CD14-positive monocyte (primary cell): ENCODE measurements around the gene CCDC59. TPM values are rescaled to one million over a fixed set of nuclear protein-coding genes. Genes with fewer than 3 reads are reported as not detected.

ENCODE experiments used
- DNase-seq, 3 donors: peaks; one replicate each; pipeline ENCODE4 v3.0.0-alpha.2; 2011 to 2022
- H2AFZ ChIP-seq: 2 replicates; pipeline ENCODE4 v1.6.0; 2012; ENCODE audit warnings: mild to moderate bottlenecking, low read depth, low read length, inconsistent platforms; ENCODE audit not compliant: insufficient read depth, poor library complexity, severe bottlenecking
- H3K27ac ChIP-seq, 2 donors: 1 replicate in 1 of 2; 2 replicates in 1 of 2; pipeline ENCODE4 v1.5.1; 2012 to 2013; ENCODE audit warnings: low read length in 2 of 2, control low read depth in 1 of 2, inconsistent platforms in 1 of 2, low read depth in 1 of 2, mild to moderate bottlenecking in 1 of 2
- H3K27me3 ChIP-seq, 2 donors: one replicate each; pipeline versions ENCODE4 v1.6.0 to v1.6.1; 2011 to 2013; ENCODE audit warnings: low read length in 2 of 2; ENCODE audit not compliant: control insufficient read depth in 2 of 2, insufficient read depth in 2 of 2
- H3K36me3 ChIP-seq, 2 donors: replicated peaks in 1 of 2; 1 replicate in 1 of 2; 2 replicates in 1 of 2; pipeline versions ENCODE4 v1.5.1 to v1.6.1; 2012 to 2013; ENCODE audit warnings: low read length in 2 of 2, control low read depth in 1 of 2, inconsistent platforms in 1 of 2, mild to moderate bottlenecking in 1 of 2; ENCODE audit not compliant: insufficient read depth in 2 of 2, control insufficient read depth in 1 of 2
- H3K4me1 ChIP-seq, 2 donors: 1 replicate in 1 of 2; 2 replicates in 1 of 2; pipeline versions ENCODE4 v1.5.1 to v1.6.1; 2012 to 2013; ENCODE audit warnings: low read length in 2 of 2, control low read depth in 1 of 2, inconsistent platforms in 1 of 2, mild to moderate bottlenecking in 1 of 2, moderate library complexity in 1 of 2; ENCODE audit not compliant: insufficient read depth in 2 of 2, control insufficient read depth in 1 of 2
- H3K4me2 ChIP-seq: replicated peaks from 2 replicates; pipeline ENCODE3; 2012; ENCODE audit warnings: low read length, moderate library complexity, mild to moderate bottlenecking; ENCODE audit not compliant: poor library complexity, severe bottlenecking; ENCODE audit errors: extremely low read depth
- H3K4me3 ChIP-seq, 3 experiments: fragments of 200-600 bp in 1 of 3; sonication (generic) in 1 of 3; replicated peaks in 1 of 3; 1 replicate in 2 of 3; 2 replicates in 1 of 3; pipeline ENCODE4 v1.5.1; 2011 to 2013; ENCODE audit warnings: low read length in 3 of 3, mild to moderate bottlenecking in 3 of 3, control low read depth in 2 of 3, low read depth in 2 of 3, inconsistent platforms in 1 of 3, moderate library complexity in 1 of 3
- H3K79me2 ChIP-seq: 2 replicates; pipeline ENCODE4 v1.6.0; 2012; ENCODE audit warnings: mild to moderate bottlenecking, control low read depth, inconsistent platforms, low read length, moderate library complexity; ENCODE audit not compliant: insufficient read depth
- H3K9ac ChIP-seq: 2 replicates; pipeline ENCODE4 v1.6.0; 2017; ENCODE audit warnings: low read length, mild to moderate bottlenecking; ENCODE audit not compliant: insufficient read depth, poor library complexity, severe bottlenecking
- H3K9me3 ChIP-seq, 2 donors: replicated peaks in 1 of 2; 1 replicate in 1 of 2; 2 replicates in 1 of 2; pipeline versions ENCODE4 v1.5.1 to v1.6.1; 2012 to 2013; ENCODE audit warnings: low read length in 2 of 2, control low read depth in 1 of 2; ENCODE audit not compliant: control insufficient read depth in 1 of 2, insufficient read depth in 1 of 2
- H4K20me1 ChIP-seq: 2 replicates; pipeline ENCODE4 v1.6.0; 2012; ENCODE audit warnings: mild to moderate bottlenecking, low read length, control low read depth, moderate library complexity; ENCODE audit not compliant: insufficient read depth
- H3K27ac Mint-ChIP-seq, 7 donors: one replicate each; pipeline ENCODE4 v1.8.0; 2020; ENCODE audit warnings: mild to moderate bottlenecking in 7 of 7, mixed read lengths in 7 of 7, moderate library complexity in 6 of 7, inconsistent platforms in 2 of 7
- H3K27me3 Mint-ChIP-seq, 3 donors: one replicate each; pipeline ENCODE4 v1.8.0; 2021 to 2022; ENCODE audit warnings: low read depth in 3 of 3, mild to moderate bottlenecking in 3 of 3, mixed read lengths in 3 of 3, moderate library complexity in 3 of 3, inconsistent platforms in 1 of 3
- H3K36me3 Mint-ChIP-seq, 2 donors: one replicate each; pipeline ENCODE4 v1.8.0; 2020; ENCODE audit warnings: mixed read lengths in 2 of 2, inconsistent platforms in 1 of 2, mild to moderate bottlenecking in 1 of 2
- H3K4me1 Mint-ChIP-seq: one replicate; pipeline ENCODE4 v1.8.0; 2020; ENCODE audit warnings: mild to moderate bottlenecking, mixed read lengths
- H3K4me3 Mint-ChIP-seq, 2 donors: one replicate each; pipeline ENCODE4 v1.8.0; 2020; ENCODE audit warnings: mild to moderate bottlenecking in 2 of 2, mixed read lengths in 2 of 2, moderate library complexity in 1 of 2
- H3K9me3 Mint-ChIP-seq, 7 donors: one replicate each; pipeline ENCODE4 v1.8.0; 2020 to 2022; ENCODE audit warnings: mixed read lengths in 7 of 7, mild to moderate bottlenecking in 6 of 7, moderate library complexity in 6 of 7, inconsistent platforms in 2 of 7
- WGBS: methylation state at CpG from one replicate; pipeline ENCODE4 v1.1.5; 2013; ENCODE audit warnings: missing lambda C conversion rate; ENCODE audit not compliant: insufficient coverage; 5-methylcytosine and 5-hydroxymethylcytosine counted together
- intact Hi-C, 2 donors: fragments of 100-400 bp; cut with micrococcal nuclease; formaldehyde crosslinking; loops; one replicate each; pipeline versions ENCODE4 v1.15.0 to v1.15.1; 2023
- polyA plus RNA-seq, 3 donors: library from polyadenylated mRNA; depleted of rRNA in 1 of 3; unstranded in 2 of 3; stranded (reverse) in 1 of 3; fragments of 300-500 nt in 2 of 3; fragments of >200 nt in 1 of 3; fragmentation: Illumina TruSeq in 2 of 3; gene quantifications; 1 replicate in 2 of 3; 2 replicates in 1 of 3; pipeline ENCODE4 v1.2.3, GENCODE V29; 2012 to 2021
- TF ChIP-seq, protein P1 (sequence below): fragments of 200-600 bp; IDR thresholded peaks from one replicate; pipeline ENCODE4 v1.8.0; 2022; ENCODE audit warnings: antibody characterized with exemption, mild to moderate bottlenecking

Gene CCDC59
- polyA plus RNA-seq, 3 donors: 53.5 to 70.9 (median 55.3) TPM

DNA sequence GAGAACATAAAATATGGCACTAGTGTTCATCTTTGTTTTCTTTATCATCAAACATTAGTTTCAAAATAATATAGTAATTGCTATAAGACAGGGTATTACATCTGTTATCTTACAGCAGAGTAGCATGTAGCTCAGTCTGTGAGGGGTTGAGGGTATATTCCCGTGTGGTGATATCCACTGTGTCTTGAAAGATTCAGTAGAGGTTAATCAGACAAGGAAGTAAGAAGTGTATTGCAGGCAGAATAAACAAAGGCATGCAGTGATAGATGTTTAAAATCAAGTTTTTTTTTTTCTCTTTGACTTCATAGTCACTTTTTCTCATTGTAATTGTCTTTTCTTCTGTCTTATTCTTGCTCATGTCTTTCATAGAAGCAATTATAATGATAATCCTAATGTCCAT lies 48.5 kb upstream of the CCDC59 start:
- no peaks in the 10 kb centered on the region for H3K4me1 Mint-ChIP-seq

DNA sequence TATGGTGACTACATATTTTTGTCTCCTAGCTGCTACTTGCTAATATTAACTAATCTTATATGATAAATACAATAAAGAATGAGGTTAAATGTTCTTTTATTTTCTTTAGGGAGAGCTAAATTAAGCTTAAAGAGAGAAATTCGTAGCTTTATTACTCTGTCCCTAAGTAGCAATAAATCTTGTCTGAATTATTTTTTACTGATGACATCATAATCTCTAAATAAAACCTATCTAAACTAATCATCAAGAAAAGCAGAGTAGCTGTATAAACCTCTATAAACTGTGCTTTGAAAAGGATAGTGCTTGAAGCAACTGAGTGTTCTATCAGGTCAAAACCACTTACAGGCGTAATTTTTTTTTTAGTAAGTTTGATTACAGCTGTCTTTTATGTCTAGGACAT lies 42.6 kb upstream of the CCDC59 start:
- Histone ChIP-seq H3K4me3 (no peak overlapping the region), H2AFZ (no peak overlapping the region), H3K27ac (no peak overlapping the region), H4K20me1 (no peaks in the 10 kb centered on the region), H3K79me2 (no peaks in the 10 kb centered on the region), H3K9me3 (no peaks in the 10 kb centered on the region), H3K9ac (no peak overlapping the region), H3K4me1 (no peaks in the 10 kb centered on the region), H3K4me2 (no peak overlapping the region), H3K27me3 (no peaks in the 10 kb centered on the region), H3K36me3 (peaks cover 8 to 11% of the 10 kb centered on the region in 2 donors)
- no peak for DNase-seq
- H3K4me3 Mint-ChIP-seq: no peak overlapping the region
- intact Hi-C loops: no loop called here
- H3K27me3 Mint-ChIP-seq: no peaks in the 10 kb centered on the region
- no peaks in the 10 kb centered on the region for H3K9me3 Mint-ChIP-seq
- TF ChIP-seq, protein P1, sequence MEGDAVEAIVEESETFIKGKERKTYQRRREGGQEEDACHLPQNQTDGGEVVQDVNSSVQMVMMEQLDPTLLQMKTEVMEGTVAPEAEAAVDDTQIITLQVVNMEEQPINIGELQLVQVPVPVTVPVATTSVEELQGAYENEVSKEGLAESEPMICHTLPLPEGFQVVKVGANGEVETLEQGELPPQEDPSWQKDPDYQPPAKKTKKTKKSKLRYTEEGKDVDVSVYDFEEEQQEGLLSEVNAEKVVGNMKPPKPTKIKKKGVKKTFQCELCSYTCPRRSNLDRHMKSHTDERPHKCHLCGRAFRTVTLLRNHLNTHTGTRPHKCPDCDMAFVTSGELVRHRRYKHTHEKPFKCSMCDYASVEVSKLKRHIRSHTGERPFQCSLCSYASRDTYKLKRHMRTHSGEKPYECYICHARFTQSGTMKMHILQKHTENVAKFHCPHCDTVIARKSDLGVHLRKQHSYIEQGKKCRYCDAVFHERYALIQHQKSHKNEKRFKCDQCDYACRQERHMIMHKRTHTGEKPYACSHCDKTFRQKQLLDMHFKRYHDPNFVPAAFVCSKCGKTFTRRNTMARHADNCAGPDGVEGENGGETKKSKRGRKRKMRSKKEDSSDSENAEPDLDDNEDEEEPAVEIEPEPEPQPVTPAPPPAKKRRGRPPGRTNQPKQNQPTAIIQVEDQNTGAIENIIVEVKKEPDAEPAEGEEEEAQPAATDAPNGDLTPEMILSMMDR: no peak
- no peaks in the 10 kb centered on the region for H3K4me1 Mint-ChIP-seq
- H3K27ac Mint-ChIP-seq: no peak overlapping the region
- no CpG with 5 or more reads among the region's 2 CpGs for WGBS
- H3K36me3 Mint-ChIP-seq: peaks cover 23 to 26% of the 10 kb centered on the region in 2 donors

More for the DNA sequence above, 48.5 kb upstream of the CCDC59 start:
- TF ChIP-seq, protein P1: no peak
- H3K27me3 Mint-ChIP-seq: no peaks in the 10 kb centered on the region
- H3K27ac ChIP-seq: no peak overlapping the region
- peaks cover 21 to 31% of the 10 kb centered on the region in 2 donors for H3K36me3 Mint-ChIP-seq
- H2AFZ ChIP-seq: no peak overlapping the region
- H4K20me1 ChIP-seq: no peaks in the 10 kb centered on the region
- H3K4me2 ChIP-seq: no peak overlapping the region
- H3K9ac ChIP-seq: no peak overlapping the region
- no peak overlapping the region for H3K4me3 Mint-ChIP-seq
- no peak for DNase-seq
- H3K27me3 ChIP-seq: no peaks in the 10 kb centered on the region
- no peaks in the 10 kb centered on the region for H3K4me1 ChIP-seq
- no peaks in the 10 kb centered on the region for H3K79me2 ChIP-seq
- WGBS: 67% methylated on average over 1 of the region's 1 CpG
- H3K9me3 Mint-ChIP-seq: no peaks in the 10 kb centered on the region
- no peak overlapping the region for H3K4me3 ChIP-seq
- no peaks in the 10 kb centered on the region for H3K9me3 ChIP-seq
- intact Hi-C loops: no loop called here
- H3K27ac Mint-ChIP-seq: no peak overlapping the region
- peaks cover 0 to 14% of the 10 kb centered on the region in 2 donors for H3K36me3 ChIP-seq
